ENCODE results near the gene DGCR8.

The DGCR8 gene

DNA sequence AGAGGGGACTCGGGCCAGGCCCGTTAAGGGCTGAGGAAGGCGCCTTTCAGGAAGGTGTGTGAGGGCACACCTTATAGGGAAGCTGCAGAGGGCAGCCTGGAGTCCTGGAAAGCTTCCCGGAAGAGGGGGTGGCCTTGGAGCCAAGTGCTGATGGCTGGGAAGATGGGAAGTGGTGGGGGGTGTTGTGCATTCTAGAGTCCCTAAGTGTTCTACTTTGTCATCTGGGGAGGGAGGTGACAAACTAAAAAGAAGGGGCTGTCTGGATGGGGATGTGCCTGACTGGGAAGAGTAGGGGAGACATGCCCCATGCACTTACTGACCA, 58.3 kb downstream of the DGCR8 start:
- no peak for DNase-seq (ENCODE audit: low spot score)
- Histone ChIP-seq H3K27ac (no peak overlapping the region), H3K4me3 (no peak overlapping the region)
- TF ChIP-seq, protein P1, sequence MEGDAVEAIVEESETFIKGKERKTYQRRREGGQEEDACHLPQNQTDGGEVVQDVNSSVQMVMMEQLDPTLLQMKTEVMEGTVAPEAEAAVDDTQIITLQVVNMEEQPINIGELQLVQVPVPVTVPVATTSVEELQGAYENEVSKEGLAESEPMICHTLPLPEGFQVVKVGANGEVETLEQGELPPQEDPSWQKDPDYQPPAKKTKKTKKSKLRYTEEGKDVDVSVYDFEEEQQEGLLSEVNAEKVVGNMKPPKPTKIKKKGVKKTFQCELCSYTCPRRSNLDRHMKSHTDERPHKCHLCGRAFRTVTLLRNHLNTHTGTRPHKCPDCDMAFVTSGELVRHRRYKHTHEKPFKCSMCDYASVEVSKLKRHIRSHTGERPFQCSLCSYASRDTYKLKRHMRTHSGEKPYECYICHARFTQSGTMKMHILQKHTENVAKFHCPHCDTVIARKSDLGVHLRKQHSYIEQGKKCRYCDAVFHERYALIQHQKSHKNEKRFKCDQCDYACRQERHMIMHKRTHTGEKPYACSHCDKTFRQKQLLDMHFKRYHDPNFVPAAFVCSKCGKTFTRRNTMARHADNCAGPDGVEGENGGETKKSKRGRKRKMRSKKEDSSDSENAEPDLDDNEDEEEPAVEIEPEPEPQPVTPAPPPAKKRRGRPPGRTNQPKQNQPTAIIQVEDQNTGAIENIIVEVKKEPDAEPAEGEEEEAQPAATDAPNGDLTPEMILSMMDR (IDR thresholded peaks at IDR 0.05) = no peak

- TF ChIP-seq, protein P1 (IDR thresholded peaks at IDR 0.05) = no peak
- no peak overlapping the region for H3K27ac ChIP-seq
- DNase-seq (ENCODE audit: low spot score) = no peak
- H3K4me3 ChIP-seq = no peak overlapping the region
These were observed 58.8 kb downstream of the DGCR8 start for GRCh38 chr22:20138868-20139267.

- Histone ChIP-seq H3K27ac (no peak overlapping the region), H3K4me3 (no peak overlapping the region)
- TF ChIP-seq, protein P1 (IDR thresholded peaks at IDR 0.05) = no peak
- no peak for DNase-seq (ENCODE audit: low spot score)
These were observed 59.5 kb downstream of the DGCR8 start for GRCh38 chr22:20139391-20140106.

DNA sequence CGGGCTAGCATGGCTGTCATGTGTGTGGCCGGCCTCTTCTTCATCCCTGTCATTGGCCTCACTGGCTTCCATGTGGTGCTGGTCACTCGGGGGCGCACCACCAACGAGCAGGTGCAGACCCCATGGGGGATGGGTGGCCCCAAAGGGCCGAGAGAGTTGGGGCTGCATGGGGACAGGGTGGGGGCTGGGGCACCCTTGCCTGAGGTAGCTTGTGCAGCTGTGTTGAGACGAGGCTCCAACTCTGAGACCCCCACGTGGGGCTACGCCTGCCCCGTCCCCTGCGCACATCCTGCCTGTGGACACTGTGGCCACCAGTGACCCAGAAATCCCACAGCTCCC, 60.0 kb downstream of the DGCR8 start:
- TF ChIP-seq, protein P1 (IDR thresholded peaks at IDR 0.05) = no peak
- Histone ChIP-seq H3K27ac (no peak overlapping the region), H3K4me3 (no peak overlapping the region)
- DNase-seq (ENCODE audit: low spot score) = no peak

- Histone ChIP-seq H3K27ac (no peak overlapping the region), H3K4me3 (no peak overlapping the region)
- no peak for DNase-seq (ENCODE audit: low spot score)
- TF ChIP-seq, protein P1 (IDR thresholded peaks at IDR 0.05) = no peak
These were observed 60.5 kb downstream of the DGCR8 start for GRCh38 chr22:20140521-20140964.

DNA sequence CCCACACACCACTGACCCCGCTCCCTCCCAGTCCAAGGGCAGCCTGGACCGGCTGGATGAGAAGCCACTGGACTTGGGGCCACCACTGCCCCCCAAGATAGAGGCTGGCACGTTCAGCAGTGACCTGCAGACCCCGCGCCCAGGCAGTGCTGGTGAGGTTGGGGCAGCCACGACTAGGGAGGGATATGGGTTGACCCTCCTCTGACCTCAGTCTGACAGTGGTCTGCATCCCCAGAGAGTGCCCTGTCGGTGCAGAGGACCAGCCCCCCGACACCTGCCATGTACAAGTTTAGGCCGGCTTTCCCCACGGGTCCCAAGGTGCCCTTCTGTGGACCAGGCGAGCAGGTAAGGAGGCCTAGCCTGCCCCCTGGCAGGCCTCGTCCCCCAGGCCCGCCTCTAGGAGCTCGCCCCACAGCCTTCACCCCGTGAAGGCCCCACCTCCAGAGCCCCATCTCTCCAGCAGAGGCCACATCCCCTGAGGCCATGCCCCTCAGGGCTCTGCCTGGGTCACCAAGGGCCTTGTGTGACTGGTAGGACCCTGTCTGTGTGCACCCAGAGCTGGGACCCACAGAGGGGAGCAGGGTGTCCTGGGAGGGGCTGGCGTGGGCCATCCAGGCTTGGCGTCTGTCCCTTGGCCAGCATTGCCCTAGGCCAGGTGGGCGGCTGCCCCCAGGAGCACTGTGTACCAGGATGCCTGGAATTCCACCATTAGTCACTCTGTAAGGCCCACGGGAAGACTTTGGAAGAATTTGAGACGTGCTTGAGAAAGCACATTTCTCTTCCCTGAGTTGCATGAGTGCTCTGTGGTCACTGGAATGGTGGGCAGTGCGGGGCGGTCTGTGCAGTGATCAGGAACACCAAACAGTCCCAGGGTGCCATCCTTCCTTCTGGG, 61.4 kb downstream of the DGCR8 start:
- no peak overlapping the region for H3K27ac ChIP-seq
- DNase-seq (ENCODE audit: low spot score) = no peak
- TF ChIP-seq, protein P1 (IDR thresholded peaks at IDR 0.05) = no peak
- H3K4me3 ChIP-seq = no peak overlapping the region
